ENCODE measurements around the gene RAP1A.
"Not testable (repeated sequence)": the region's sequence is repeated elsewhere in the genome, so short reads cannot be mapped to it uniquely, and the experiment has no call there.

Gene RAP1A

DNA sequence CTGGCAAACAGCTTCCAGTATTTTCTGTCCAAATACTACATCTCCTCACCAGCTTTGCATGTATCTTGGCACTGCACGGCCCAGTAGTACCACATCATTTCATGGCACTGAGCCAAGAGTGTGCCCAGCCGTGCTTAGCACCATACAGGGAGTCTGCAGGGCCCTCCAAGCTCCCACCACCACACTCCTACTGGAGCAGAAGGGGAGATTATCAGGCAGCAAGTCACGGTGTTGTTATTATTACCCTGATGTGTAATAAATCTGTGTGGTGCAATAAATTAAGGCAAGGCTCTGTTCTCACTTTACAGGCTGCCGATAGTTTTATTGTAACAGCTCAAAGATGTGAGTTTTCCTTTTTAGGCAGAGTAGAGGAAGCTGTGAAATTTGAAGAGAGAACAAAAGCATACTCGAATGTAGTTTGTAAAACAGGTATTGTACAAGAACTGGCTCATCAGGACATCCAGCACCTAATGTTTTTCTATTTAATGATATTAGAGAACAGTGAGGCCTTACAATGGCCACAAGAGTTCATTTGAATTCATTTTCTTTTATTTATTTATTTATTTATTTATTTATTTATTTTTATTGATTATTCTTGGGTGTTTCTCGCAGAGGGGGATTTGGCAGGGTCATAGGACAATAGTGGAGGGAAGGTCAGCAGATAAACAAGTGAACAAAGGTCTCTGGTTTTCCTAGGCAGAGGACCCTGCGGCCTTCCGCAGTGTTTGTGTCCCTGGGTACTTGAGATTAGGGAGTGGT is 13.0 kb upstream of the RAP1A start:
- Mint-ChIP-seq H3K4me1 (peaks cover 51% of the 10 kb centered on the region), H3K4me3 (peak overlapping the region in 1 of 2 donors; percentile 16)
- not testable (repeated sequence) for DNase-seq, H3K27ac Mint-ChIP-seq, H3K27me3 Mint-ChIP-seq, H3K9me3 Mint-ChIP-seq, ATAC-seq

- DNase-seq, H3K9me3 Mint-ChIP-seq, H3K27me3 Mint-ChIP-seq, H3K4me3 Mint-ChIP-seq, ATAC-seq: not testable (repeated sequence)
- Mint-ChIP-seq H3K27ac (peak overlapping the region in 1 of 2 donors; percentile 75), H3K4me1 (peaks cover 32% of the 10 kb centered on the region)
Measured at GRCh38 chr1:111608528-111608927, 11.1 kb upstream of the RAP1A start.

GRCh38 chr1:111611986-111612385 is 7.6 kb upstream of the RAP1A start:
- ATAC-seq, result no peak
- Mint-ChIP-seq H3K27me3 (no peaks in the 10 kb centered on the region), H3K4me3 (no peak overlapping the region), H3K4me1 (peaks cover 22% of the 10 kb centered on the region), H3K27ac (no peak overlapping the region), H3K9me3 (peaks cover 0 to 4% of the 10 kb centered on the region in 2 donors)
- no peak for DNase-seq

GRCh38 chr1:111615870-111616715 is 3.5 kb upstream of the RAP1A start:
- H3K4me1 Mint-ChIP-seq, result peaks cover 47% of the 10 kb centered on the region
- H3K4me3 Mint-ChIP-seq, result peak overlapping the region; percentile 69 to 71
- peak; percentile 44 to 62 for DNase-seq

GRCh38 chr1:111618081-111618480 is 1.5 kb upstream of the RAP1A start:
- H3K4me3 Mint-ChIP-seq, result peak overlapping the region; percentile 49 to 96
- ATAC-seq, result peak; percentile 58
- peak overlapping the region; percentile 12 to 89 for H3K27ac Mint-ChIP-seq

More at GRCh38 chr1:111615870-111616715, 3.5 kb upstream of the RAP1A start:
- peak overlapping the region; percentile 61 to 91 for H3K27ac Mint-ChIP-seq
- no peaks in the 10 kb centered on the region for H3K27me3 Mint-ChIP-seq
- H3K9me3 Mint-ChIP-seq, result no peaks in the 10 kb centered on the region
- peak; percentile 66 for ATAC-seq

DNA sequence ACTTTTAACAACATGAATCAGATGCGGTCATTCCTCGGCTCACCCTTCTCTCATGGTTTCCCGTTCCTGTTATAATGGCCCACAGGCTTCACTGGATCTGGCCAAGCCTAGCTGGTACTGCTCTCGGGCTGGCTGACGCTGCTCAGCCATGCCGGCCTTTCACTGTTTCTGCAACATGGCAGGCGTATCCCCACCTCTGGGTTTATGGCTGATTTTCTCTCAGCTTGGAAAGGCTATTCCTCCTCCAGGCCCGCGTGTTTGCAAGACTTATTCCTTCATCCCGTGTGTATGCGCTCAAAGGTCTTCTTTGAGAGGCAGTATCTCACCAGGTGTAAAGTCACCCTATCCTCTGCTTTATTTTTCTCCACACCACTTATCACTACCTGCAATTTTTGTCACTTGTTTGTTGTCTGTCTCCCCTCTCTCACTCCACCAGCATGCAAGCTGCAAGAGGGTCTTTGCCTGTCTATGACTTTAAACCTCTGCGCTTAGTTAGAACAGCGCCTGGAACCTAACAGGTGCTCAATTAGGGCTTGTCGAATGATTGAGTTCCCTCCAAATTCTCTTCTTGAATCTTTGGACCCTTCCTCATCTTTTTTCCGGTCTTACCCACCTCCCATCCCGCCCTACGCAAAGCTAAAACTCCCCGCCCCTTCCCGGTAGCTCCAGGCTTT is 491 bp upstream of the RAP1A start:
- Mint-ChIP-seq H3K9me3 (no peaks in the 10 kb centered on the region), H3K27ac (peak overlapping the region; percentile 84 to 93), H3K4me3 (peak overlapping the region; percentile 82 to 96), H3K27me3 (no peaks in the 10 kb centered on the region), H3K4me1 (peaks cover 73% of the 10 kb centered on the region)
- peak; percentile 23 for ATAC-seq
- DNase-seq, result peak in 1 of 2 donors; percentile 45

More at GRCh38 chr1:111618081-111618480, 1.5 kb upstream of the RAP1A start:
- H3K4me1 Mint-ChIP-seq, result peaks cover 66% of the 10 kb centered on the region
- no peaks in the 10 kb centered on the region for H3K9me3 Mint-ChIP-seq
- DNase-seq, result no peak
- H3K27me3 Mint-ChIP-seq, result no peaks in the 10 kb centered on the region

DNA sequence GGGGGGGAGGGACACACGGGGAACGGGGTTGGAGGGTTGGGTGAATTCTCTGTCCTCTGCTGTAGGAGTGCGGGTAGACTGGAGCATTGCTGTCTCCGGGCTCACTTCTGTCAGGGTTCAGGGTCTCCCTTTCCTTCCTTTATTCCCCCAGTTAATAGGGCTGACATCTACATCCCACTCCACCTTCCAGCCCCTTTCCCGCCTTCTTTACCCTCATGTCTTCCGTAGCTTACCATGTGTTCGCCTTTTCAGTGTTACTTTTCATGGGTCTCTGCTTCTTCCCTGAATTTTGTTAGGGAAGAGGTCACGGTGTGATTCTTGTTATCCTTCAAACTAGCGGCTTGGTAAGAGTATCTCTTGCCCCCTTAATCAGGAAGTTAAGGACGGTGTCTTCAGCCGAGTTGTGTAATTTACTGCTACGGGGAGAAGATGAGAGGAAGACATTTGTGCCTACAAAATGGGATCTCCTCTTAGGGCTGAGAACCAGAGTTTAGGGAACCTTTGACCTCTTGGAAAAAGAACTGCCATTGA is 917 bp downstream of the RAP1A start:
- Mint-ChIP-seq H3K9me3 (no peaks in the 10 kb centered on the region), H3K4me3 (peak overlapping the region; percentile 86 to 96), H3K27me3 (no peaks in the 10 kb centered on the region), H3K27ac (peak overlapping the region; percentile 71 to 93), H3K4me1 (peaks cover 68% of the 10 kb centered on the region)
- DNase-seq, result no peak
- peak; percentile 19 for ATAC-seq

- H3K27me3 Mint-ChIP-seq, result no peaks in the 10 kb centered on the region
- H3K27ac Mint-ChIP-seq, result peak overlapping the region; percentile 71 to 85
- H3K4me1 Mint-ChIP-seq, result peaks cover 68% of the 10 kb centered on the region
- no peaks in the 10 kb centered on the region for H3K9me3 Mint-ChIP-seq
- H3K4me3 Mint-ChIP-seq, result peak overlapping the region; percentile 86 to 96
- no peak for DNase-seq
- ATAC-seq, result no peak
Measured at GRCh38 chr1:111621050-111621449, 1.5 kb downstream of the RAP1A start.

- H3K4me1 Mint-ChIP-seq, result peaks cover 65% of the 10 kb centered on the region
- DNase-seq (no peak), ATAC-seq (no peak)
- H3K4me3 Mint-ChIP-seq, result peak overlapping the region; percentile 86 to 96
- H3K27ac Mint-ChIP-seq, result peak overlapping the region; percentile 0 to 59
- H3K27me3 Mint-ChIP-seq, result no peaks in the 10 kb centered on the region
- no peaks in the 10 kb centered on the region for H3K9me3 Mint-ChIP-seq
Measured at GRCh38 chr1:111622166-111622565, 2.6 kb downstream of the RAP1A start.

- no peak for DNase-seq
- H3K9me3 Mint-ChIP-seq, result no peaks in the 10 kb centered on the region
Measured at GRCh38 chr1:111624382-111624781, 4.8 kb downstream of the RAP1A start.

GRCh38 chr1:111625276-111625675 is 5.7 kb downstream of the RAP1A start:
- H3K27ac Mint-ChIP-seq, result no peak overlapping the region
- no peaks in the 10 kb centered on the region for H3K27me3 Mint-ChIP-seq
- no peaks in the 10 kb centered on the region for H3K9me3 Mint-ChIP-seq
- ATAC-seq (no peak), DNase-seq (no peak)
- peaks cover 70% of the 10 kb centered on the region for H3K4me1 Mint-ChIP-seq
- peak overlapping the region; percentile 17 to 64 for H3K4me3 Mint-ChIP-seq

More at GRCh38 chr1:111624382-111624781, 4.8 kb downstream of the RAP1A start:
- Mint-ChIP-seq H3K27me3 (no peaks in the 10 kb centered on the region), H3K4me1 (peaks cover 63% of the 10 kb centered on the region), H3K4me3 (peak overlapping the region in 1 of 2 donors; percentile 60), H3K27ac (no peak overlapping the region)
- peak; percentile 45 for ATAC-seq

DNA sequence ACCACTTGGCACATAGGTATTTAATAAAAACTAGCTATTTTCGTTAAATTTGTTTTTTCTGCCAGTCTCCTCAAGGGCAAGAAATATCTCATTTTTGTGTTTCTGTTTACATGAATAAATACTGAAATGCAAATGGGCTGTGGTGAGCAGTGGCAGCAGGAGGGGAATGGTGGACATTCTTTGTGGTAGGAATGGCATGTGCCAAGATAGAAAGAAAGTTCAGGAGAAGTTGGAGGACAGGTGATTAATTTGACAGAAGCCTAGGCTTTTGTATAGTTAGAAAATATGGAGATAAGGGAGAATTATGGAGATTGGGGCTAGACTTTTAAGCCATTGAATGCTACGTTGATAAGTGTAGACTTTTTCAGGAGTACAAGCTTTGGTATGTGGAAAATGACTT is 8.6 kb downstream of the RAP1A start:
- peaks cover 78% of the 10 kb centered on the region for H3K4me1 Mint-ChIP-seq
- peak overlapping the region in 1 of 2 donors; percentile 35 for H3K27ac Mint-ChIP-seq
- DNase-seq (no peak), ATAC-seq (no peak)
- H3K4me3 Mint-ChIP-seq, result peak overlapping the region; percentile 46 to 73
- H3K27me3 Mint-ChIP-seq, result no peaks in the 10 kb centered on the region
- no peaks in the 10 kb centered on the region for H3K9me3 Mint-ChIP-seq

GRCh38 chr1:111629190-111629954 is 9.8 kb downstream of the RAP1A start:
- no peak for DNase-seq
- Mint-ChIP-seq H3K27ac (peak overlapping the region in 1 of 2 donors; percentile 72), H3K9me3 (no peaks in the 10 kb centered on the region), H3K4me3 (peak overlapping the region; percentile 48 to 64), H3K4me1 (peaks cover 75% of the 10 kb centered on the region), H3K27me3 (no peaks in the 10 kb centered on the region)
- ATAC-seq, result peak; percentile 52

- Mint-ChIP-seq H3K27ac (peak overlapping the region; percentile 14 to 84), H3K9me3 (no peaks in the 10 kb centered on the region), H3K4me3 (peak overlapping the region; percentile 9 to 28), H3K27me3 (no peaks in the 10 kb centered on the region), H3K4me1 (peaks cover 77% of the 10 kb centered on the region)
- ATAC-seq (no peak), DNase-seq (no peak)
Measured at GRCh38 chr1:111630567-111630966, 11.0 kb downstream of the RAP1A start.

Measured in stimulated activated naive CD8-positive, alpha-beta T cell treated with anti-CD3 and anti-CD28 coated beads, Interleukin-15, amount 100 ng/mL, for 72 hours (primary cell).